Keratinocyte (primary cell): ENCODE measurements around the gene TTC33. TPM values are rescaled to one million over a fixed set of nuclear protein-coding genes. Genes with fewer than 3 reads are reported as not detected.

Experiments used
- DNase-seq: peaks from one replicate; pipeline ENCODE4 v3.0.0-alpha.2; 2011; ENCODE audit warnings: low read depth, missing footprints, low spot score
- FAIRE-seq: peaks from 2 replicates; lab custom pipeline; 2011; peaks lifted over from hg19 to GRCh38; lab: Jason Lieb, UNC
- H2AFZ ChIP-seq: 2 replicates; pipeline ENCODE4 v1.6.0; 2012; ENCODE audit warnings: low read length, control low read depth, inconsistent platforms; ENCODE audit not compliant: control insufficient read depth
- H3K27ac ChIP-seq: 2 replicates; pipeline ENCODE4 v1.5.1; 2011; ENCODE audit warnings: low read length; ENCODE audit not compliant: control insufficient read depth, insufficient read depth
- H3K27me3 ChIP-seq: 3 replicates; pipeline ENCODE4 v1.6.0; 2011; ENCODE audit warnings: low read length; ENCODE audit not compliant: control insufficient read depth, insufficient read depth; ENCODE audit errors: extremely low read depth
- H3K36me3 ChIP-seq, 2 experiments: 2 replicates in 1 of 2; 3 replicates in 1 of 2; pipeline ENCODE4 v1.5.1; 2011; ENCODE audit warnings: low read length in 2 of 2, mild to moderate bottlenecking in 1 of 2; ENCODE audit not compliant: control insufficient read depth in 2 of 2, insufficient read depth in 2 of 2; ENCODE audit errors: extremely low read depth in 1 of 2
- H3K4me1 ChIP-seq: 3 replicates; pipeline ENCODE4 v1.5.1; 2011; ENCODE audit warnings: low read length; ENCODE audit not compliant: control insufficient read depth, insufficient read depth; ENCODE audit errors: extremely low read depth
- H3K4me2 ChIP-seq: 3 replicates; pipeline ENCODE4 v1.6.0; 2011; ENCODE audit warnings: low read depth, low read length; ENCODE audit not compliant: control insufficient read depth, insufficient read depth; ENCODE audit errors: extremely low read depth
- H3K4me3 ChIP-seq, 3 experiments: fragments of 200-600 bp in 1 of 3; sonication (generic) in 1 of 3; 2 replicates in 2 of 3; 3 replicates in 1 of 3; pipeline ENCODE4 v1.5.1; 2011 to 2016; ENCODE audit warnings: low read length in 3 of 3, mild to moderate bottlenecking in 3 of 3, control low read depth in 2 of 3, inconsistent platforms in 1 of 3, low read depth in 1 of 3, mixed read lengths in 1 of 3, mixed run types in 1 of 3, moderate library complexity in 1 of 3; ENCODE audit not compliant: control insufficient read depth in 2 of 3, insufficient read depth in 2 of 3; ENCODE audit errors: extremely low read depth in 1 of 3
- H3K79me2 ChIP-seq: 2 replicates; pipeline ENCODE4 v1.6.0; 2012; ENCODE audit warnings: low read length; ENCODE audit not compliant: control insufficient read depth, insufficient read depth
- H3K9ac ChIP-seq: 3 replicates; pipeline ENCODE4 v1.6.0; 2011; ENCODE audit warnings: low read length; ENCODE audit not compliant: control insufficient read depth, insufficient read depth; ENCODE audit errors: extremely low read depth
- H3K9me1 ChIP-seq: 3 replicates; pipeline ENCODE4 v1.6.0; 2011; ENCODE audit warnings: low read length; ENCODE audit not compliant: control insufficient read depth, insufficient read depth; ENCODE audit errors: extremely low read depth
- H3K9me3 ChIP-seq: 2 replicates; pipeline ENCODE4 v1.5.1; 2012; ENCODE audit warnings: low read depth, low read length; ENCODE audit not compliant: control insufficient read depth
- H4K20me1 ChIP-seq: 3 replicates; pipeline ENCODE4 v1.6.0; 2011; ENCODE audit warnings: low read length; ENCODE audit not compliant: control insufficient read depth, insufficient read depth; ENCODE audit errors: extremely low read depth
- EZH2 ChIP-seq: IDR thresholded peaks from one replicate; pipeline ENCODE4 v1.6.1; 2012; ENCODE audit warnings: inconsistent platforms, mild to moderate bottlenecking, low read length, moderate library complexity
- dilution Hi-C: fragments of 300-500 bp; cut with MboI; formaldehyde crosslinking; loops from one replicate; pipeline ENCODE4 v1.7.0; 2020; ENCODE audit warnings: low sequenced_read_pairs; ENCODE audit not compliant: extremely low pct_ligation_motif_present
- polyA plus RNA-seq, 5 experiments: library from polyadenylated mRNA; depleted of rRNA in 3 of 5; stranded (reverse) in 3 of 5; stranded (forward) in 1 of 5; unstranded in 1 of 5; fragments of >200 nt; gene quantifications; 1 replicate in 1 of 5; 2 replicates in 3 of 5; 3 replicates in 1 of 5; pipeline versions ENCODE4 v1.2.1 to v1.2.3, GENCODE V29; 2011 to 2012; ENCODE audit warnings: missing spikeins in 2 of 5, low read depth in 1 of 5, low replicate concordance in 1 of 5
- TF ChIP-seq, protein P1 (sequence below), 3 experiments: IDR thresholded peaks in 1 of 3; conservative IDR thresholded peaks in 1 of 3; optimal IDR thresholded peaks in 1 of 3; 2 replicates in 2 of 3; 3 replicates in 1 of 3; pipeline versions ENCODE3 to v1.5.1; 2011; ENCODE audit warnings: low read length in 3 of 3, mild to moderate bottlenecking in 3 of 3, moderate library complexity in 2 of 3, control low read depth in 1 of 3, inconsistent platforms in 1 of 3; ENCODE audit not compliant: insufficient read depth in 2 of 3; ENCODE audit errors: extremely low read depth in 1 of 3

TTC33 gene
- polyA plus RNA-seq, 1 donor (not counting 4 experiments of a cell fraction or from before 2014, with no cell fraction given), result 7.1 TPM

DNA sequence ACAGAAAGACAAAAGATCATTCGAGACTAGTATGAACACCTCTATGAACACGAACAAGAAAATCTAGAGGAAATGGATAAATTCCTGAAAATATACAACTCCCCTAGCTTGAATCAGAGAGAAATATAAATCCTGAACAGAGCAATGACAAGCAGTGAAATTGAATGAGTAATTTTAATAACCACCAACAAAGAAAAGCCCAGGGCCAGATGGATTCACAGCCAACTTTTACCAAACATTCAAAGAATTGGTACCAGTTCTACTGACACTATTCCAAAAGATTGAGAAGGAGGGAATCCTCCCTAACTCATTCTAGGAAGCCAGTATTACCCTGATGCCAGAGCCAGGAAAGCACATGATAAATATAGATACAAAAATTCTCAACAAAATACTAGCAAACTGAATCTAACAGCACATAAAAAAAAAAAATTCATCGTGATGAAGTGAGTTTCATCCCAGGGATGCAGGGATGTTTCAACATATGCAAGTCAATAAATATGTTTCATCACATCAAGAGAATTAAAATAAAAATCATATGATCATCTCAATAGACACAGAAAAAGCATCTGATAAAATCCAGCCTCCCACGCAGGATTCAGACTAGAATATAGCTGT, 101.3 kb downstream of the TTC33 start:
- dilution Hi-C loops, result no loop called here
- TF ChIP-seq, protein P1, sequence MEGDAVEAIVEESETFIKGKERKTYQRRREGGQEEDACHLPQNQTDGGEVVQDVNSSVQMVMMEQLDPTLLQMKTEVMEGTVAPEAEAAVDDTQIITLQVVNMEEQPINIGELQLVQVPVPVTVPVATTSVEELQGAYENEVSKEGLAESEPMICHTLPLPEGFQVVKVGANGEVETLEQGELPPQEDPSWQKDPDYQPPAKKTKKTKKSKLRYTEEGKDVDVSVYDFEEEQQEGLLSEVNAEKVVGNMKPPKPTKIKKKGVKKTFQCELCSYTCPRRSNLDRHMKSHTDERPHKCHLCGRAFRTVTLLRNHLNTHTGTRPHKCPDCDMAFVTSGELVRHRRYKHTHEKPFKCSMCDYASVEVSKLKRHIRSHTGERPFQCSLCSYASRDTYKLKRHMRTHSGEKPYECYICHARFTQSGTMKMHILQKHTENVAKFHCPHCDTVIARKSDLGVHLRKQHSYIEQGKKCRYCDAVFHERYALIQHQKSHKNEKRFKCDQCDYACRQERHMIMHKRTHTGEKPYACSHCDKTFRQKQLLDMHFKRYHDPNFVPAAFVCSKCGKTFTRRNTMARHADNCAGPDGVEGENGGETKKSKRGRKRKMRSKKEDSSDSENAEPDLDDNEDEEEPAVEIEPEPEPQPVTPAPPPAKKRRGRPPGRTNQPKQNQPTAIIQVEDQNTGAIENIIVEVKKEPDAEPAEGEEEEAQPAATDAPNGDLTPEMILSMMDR (optimal IDR thresholded peaks at IDR 0.05 in 1 of 3, IDR thresholded peaks at IDR 0.05 in 1 of 3, conservative IDR thresholded peaks at IDR 0.05 in 1 of 3; ENCODE audit: extremely low read depth in 1 of 3, insufficient read depth in 2 of 3, low read length in 3 of 3), result no peak
- TF ChIP-seq EZH2, result no peak
- Histone ChIP-seq H3K9ac (no peak overlapping the region), H4K20me1 (no peaks in the 10 kb centered on the region), H3K4me3 (no peak overlapping the region), H3K4me1 (no peaks in the 10 kb centered on the region), H2AFZ (peak overlapping the region; percentile 38), H3K4me2 (peak overlapping the region; percentile 34), H3K9me1 (no peaks in the 10 kb centered on the region), H3K79me2 (no peaks in the 10 kb centered on the region), H3K9me3 (no peaks in the 10 kb centered on the region), H3K27ac (no peak overlapping the region), H3K36me3 (no peaks in the 10 kb centered on the region), H3K27me3 (no peaks in the 10 kb centered on the region)
- FAIRE-seq, result no peak
- DNase-seq, result no peak

DNA sequence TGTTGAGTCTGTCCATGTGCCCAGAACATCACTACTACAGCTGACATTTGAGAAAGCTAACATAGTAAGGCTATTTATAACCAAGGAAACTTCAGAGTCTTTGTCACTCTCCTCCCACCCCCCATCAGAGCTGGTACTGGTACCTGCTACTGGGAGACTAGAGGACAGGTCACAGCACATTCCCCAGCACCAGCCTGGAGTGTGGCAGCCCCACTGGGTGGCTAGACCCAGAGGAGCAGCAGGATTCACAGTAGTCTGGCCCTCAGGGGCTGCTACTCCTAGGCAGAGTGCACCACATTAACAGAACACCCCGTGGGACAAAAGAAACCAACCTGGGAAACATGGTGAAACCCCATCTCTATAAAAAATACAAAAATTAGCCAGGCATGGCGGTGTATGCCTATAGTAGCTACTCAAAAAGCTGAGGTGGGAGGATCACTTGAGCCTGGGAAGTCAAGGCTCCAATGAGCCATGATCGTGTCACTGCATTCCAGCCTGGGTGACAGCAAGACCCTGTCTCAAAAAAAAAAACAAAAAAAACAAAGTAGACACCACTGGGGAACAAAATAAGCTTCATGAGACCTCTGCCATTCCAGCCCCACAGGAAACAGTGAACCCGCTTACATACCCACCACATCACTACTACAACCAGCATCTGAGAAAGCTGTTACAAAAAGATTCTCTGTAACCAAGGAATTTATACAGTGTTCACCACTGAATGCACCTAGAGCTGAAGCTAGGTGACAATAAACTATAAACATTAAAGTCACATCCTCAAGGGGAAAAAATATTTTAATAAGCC, 102.3 kb downstream of the TTC33 start:
- Histone ChIP-seq H3K9ac (no peak overlapping the region), H3K27ac (no peak overlapping the region), H3K4me1 (no peaks in the 10 kb centered on the region), H4K20me1 (no peaks in the 10 kb centered on the region), H3K79me2 (no peaks in the 10 kb centered on the region), H3K36me3 (no peaks in the 10 kb centered on the region), H3K4me3 (no peak overlapping the region), H2AFZ (no peak overlapping the region), H3K9me3 (no peaks in the 10 kb centered on the region), H3K27me3 (no peaks in the 10 kb centered on the region), H3K9me1 (no peaks in the 10 kb centered on the region), H3K4me2 (no peak overlapping the region)
- TF ChIP-seq, protein P1 (optimal IDR thresholded peaks at IDR 0.05 in 1 of 3, IDR thresholded peaks at IDR 0.05 in 1 of 3, conservative IDR thresholded peaks at IDR 0.05 in 1 of 3; ENCODE audit: extremely low read depth in 1 of 3, insufficient read depth in 2 of 3, low read length in 3 of 3), result no peak
- TF ChIP-seq EZH2, result no peak
- DNase-seq, result no peak
- no peak for FAIRE-seq
- dilution Hi-C loops, result no loop called here
